ENCODE data around the gene PXMP4. TPM values are rescaled to one million over a fixed set of nuclear protein-coding genes. Genes with fewer than 3 reads are reported as not detected.

Gene PXMP4
- total RNA-seq, 1 donor from 2014 or later = 6.0 TPM

DNA sequence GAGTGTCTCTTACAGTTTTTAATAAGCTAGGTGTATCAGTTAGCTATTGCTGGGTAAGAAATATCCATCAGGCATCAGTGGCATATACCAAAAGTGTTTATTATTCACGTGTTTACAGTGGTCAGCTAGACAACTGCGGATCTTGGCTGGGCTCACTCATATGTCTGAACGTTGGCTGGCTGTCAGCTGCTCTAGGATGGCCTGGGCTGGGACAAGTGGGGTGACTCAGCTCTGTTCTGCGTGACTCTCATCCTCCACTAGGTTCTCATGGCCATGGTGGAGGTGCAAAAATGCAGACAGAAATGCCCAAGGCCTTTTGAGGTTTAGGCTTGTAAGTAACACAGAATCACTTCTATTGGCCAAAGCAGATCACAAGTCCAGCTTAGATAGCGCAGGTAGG is 33.7 kb upstream of the PXMP4 start:
- H3K36me3 Mint-ChIP-seq (ENCODE audit: low read depth, unreplicated experiment) = peaks cover 24% of the 10 kb centered on the region
- no peak overlapping the region for H3K4me3 Mint-ChIP-seq (ENCODE audit: unreplicated experiment)
- TF ChIP-seq, protein P1, sequence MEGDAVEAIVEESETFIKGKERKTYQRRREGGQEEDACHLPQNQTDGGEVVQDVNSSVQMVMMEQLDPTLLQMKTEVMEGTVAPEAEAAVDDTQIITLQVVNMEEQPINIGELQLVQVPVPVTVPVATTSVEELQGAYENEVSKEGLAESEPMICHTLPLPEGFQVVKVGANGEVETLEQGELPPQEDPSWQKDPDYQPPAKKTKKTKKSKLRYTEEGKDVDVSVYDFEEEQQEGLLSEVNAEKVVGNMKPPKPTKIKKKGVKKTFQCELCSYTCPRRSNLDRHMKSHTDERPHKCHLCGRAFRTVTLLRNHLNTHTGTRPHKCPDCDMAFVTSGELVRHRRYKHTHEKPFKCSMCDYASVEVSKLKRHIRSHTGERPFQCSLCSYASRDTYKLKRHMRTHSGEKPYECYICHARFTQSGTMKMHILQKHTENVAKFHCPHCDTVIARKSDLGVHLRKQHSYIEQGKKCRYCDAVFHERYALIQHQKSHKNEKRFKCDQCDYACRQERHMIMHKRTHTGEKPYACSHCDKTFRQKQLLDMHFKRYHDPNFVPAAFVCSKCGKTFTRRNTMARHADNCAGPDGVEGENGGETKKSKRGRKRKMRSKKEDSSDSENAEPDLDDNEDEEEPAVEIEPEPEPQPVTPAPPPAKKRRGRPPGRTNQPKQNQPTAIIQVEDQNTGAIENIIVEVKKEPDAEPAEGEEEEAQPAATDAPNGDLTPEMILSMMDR (IDR thresholded peaks at IDR 0.05; ENCODE audit: unreplicated experiment) = no peak
- no peaks in the 10 kb centered on the region for H3K27me3 Mint-ChIP-seq (ENCODE audit: unreplicated experiment)
- H3K9me3 Mint-ChIP-seq (ENCODE audit: unreplicated experiment) = no peaks in the 10 kb centered on the region
- DNase-seq (ENCODE audit: low spot score) = no peak
- H3K27ac Mint-ChIP-seq (ENCODE audit: unreplicated experiment) = no peak overlapping the region
- no peaks in the 10 kb centered on the region for H3K4me1 Mint-ChIP-seq (ENCODE audit: unreplicated experiment)

DNA sequence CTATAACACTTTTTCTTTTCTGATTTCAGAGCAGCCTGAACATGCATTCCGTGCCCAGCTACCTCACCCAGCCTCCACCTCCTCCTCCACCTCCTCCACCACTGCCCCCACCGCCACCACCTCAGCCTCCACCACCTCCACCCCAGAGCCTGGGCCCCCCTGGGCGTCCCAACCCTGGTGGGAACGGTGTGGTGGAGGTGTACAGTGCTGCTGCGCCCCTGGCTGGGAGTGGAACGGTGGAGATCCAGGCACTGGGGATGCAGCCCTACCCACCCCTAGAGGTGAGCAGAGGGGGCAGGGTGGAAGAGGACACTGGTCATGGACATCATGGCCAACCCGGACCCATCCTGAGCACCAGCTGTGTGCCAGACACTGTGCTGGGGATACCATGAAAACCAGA is 33.0 kb upstream of the PXMP4 start:
- Mint-ChIP-seq H3K27ac (ENCODE audit: unreplicated experiment) (no peak overlapping the region), H3K4me1 (ENCODE audit: unreplicated experiment) (no peaks in the 10 kb centered on the region), H3K9me3 (ENCODE audit: unreplicated experiment) (no peaks in the 10 kb centered on the region), H3K36me3 (ENCODE audit: low read depth, unreplicated experiment) (peaks cover 18% of the 10 kb centered on the region), H3K27me3 (ENCODE audit: unreplicated experiment) (no peaks in the 10 kb centered on the region), H3K4me3 (ENCODE audit: unreplicated experiment) (no peak overlapping the region)
- DNase-seq (ENCODE audit: low spot score) = no peak
- TF ChIP-seq, protein P1 (IDR thresholded peaks at IDR 0.05; ENCODE audit: unreplicated experiment) = no peak

DNA sequence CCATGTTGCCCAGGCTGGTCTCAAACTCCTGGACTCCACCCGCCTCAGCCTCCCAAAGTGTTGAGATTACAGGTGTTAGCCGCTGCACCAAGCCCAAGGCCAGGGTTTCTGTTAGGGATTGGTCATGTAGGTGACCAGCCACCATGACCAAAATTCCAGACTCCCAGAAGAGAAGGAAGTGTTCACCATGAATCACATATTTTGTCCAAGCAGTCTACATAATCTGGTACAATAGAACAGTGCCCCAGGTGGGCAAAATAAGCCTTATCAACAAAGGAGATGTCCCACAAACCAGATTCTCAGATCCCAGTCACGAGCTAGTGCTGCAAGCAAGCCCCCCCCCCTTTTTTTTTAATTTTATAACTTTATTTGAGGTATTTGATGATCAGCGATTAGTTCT is 31.7 kb upstream of the PXMP4 start:
- TF ChIP-seq, protein P1 (IDR thresholded peaks at IDR 0.05; ENCODE audit: unreplicated experiment) = no peak
- DNase-seq (ENCODE audit: low spot score) = no peak
- Mint-ChIP-seq H3K4me1 (ENCODE audit: unreplicated experiment) (no peaks in the 10 kb centered on the region), H3K27me3 (ENCODE audit: unreplicated experiment) (no peaks in the 10 kb centered on the region), H3K9me3 (ENCODE audit: unreplicated experiment) (no peaks in the 10 kb centered on the region), H3K4me3 (ENCODE audit: unreplicated experiment) (no peak overlapping the region), H3K36me3 (ENCODE audit: low read depth, unreplicated experiment) (peaks cover 8% of the 10 kb centered on the region), H3K27ac (ENCODE audit: unreplicated experiment) (no peak overlapping the region)

DNA sequence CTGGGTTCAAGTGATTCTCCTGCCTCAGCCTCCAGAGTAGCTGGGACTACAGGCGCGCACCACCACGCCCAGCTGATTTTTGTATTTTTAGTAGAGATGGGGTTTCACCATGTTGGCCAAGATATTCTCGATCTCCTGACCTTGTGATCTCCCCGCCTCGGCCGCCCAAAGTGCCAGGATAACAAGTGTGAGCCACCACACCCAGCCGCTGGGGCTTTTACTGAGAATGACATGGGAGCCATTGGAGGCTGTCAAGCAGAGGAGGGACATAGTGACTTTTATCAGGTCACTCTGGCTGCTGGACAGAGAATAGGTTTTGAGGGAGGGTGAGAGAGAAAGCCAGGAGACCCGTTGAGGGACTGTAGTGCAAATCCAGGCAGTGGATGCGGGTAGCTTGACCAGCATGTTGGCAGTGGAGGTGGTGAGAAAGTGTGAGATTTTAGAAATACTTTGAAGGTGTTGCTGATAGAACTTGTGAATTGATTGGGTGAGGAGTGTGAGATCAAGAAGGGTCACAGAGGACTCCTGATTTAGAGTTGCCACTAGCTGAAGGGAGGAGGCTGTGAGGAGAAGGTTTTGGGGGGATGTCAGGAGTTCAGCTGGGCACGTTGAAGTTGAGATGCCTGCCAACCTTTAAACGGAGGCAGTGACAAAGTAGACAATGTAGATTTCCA is 26.4 kb upstream of the PXMP4 start:
- Mint-ChIP-seq H3K36me3 (ENCODE audit: low read depth, unreplicated experiment) (no peaks in the 10 kb centered on the region), H3K27ac (ENCODE audit: unreplicated experiment) (no peak overlapping the region), H3K4me1 (ENCODE audit: unreplicated experiment) (no peaks in the 10 kb centered on the region), H3K9me3 (ENCODE audit: unreplicated experiment) (no peaks in the 10 kb centered on the region), H3K4me3 (ENCODE audit: unreplicated experiment) (no peak overlapping the region), H3K27me3 (ENCODE audit: unreplicated experiment) (peaks cover 3% of the 10 kb centered on the region)
- no peak for DNase-seq (ENCODE audit: low spot score)
- TF ChIP-seq, protein P1 (IDR thresholded peaks at IDR 0.05; ENCODE audit: unreplicated experiment) = no peak

DNA sequence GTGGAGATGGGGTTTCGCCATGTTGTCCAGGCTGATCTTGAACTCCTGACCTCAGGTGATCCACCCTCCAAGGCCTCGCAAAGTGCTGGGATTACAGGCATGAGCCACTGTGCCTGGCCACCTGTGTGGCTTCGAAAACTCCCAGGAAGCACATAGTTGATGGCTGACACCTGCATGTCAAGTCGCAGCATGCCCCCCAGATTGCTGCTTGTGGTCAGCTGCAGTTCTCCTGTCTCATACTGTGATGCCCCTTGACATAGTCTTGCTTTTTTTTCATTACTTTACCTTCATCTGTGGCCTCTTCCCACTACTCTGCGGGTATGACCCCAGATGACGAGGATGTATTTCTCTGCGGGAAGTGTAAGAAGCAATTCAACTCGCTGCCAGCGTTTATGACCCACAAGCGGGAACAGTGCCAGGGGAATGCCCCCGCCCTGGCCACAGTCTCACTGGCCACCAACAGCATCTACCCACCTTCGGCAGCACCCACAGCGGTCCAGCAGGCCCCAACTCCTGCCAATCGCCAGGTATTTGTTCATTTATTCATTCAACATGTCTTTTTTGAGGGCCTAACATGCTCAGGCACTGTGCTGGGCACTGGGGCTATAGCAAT is 24.8 kb upstream of the PXMP4 start:
- TF ChIP-seq, protein P1 (IDR thresholded peaks at IDR 0.05; ENCODE audit: unreplicated experiment) = no peak
- no peaks in the 10 kb centered on the region for H3K36me3 Mint-ChIP-seq (ENCODE audit: low read depth, unreplicated experiment)
- H3K9me3 Mint-ChIP-seq (ENCODE audit: unreplicated experiment) = no peaks in the 10 kb centered on the region
- H3K27me3 Mint-ChIP-seq (ENCODE audit: unreplicated experiment) = peaks cover 3% of the 10 kb centered on the region
- H3K27ac Mint-ChIP-seq (ENCODE audit: unreplicated experiment) = no peak overlapping the region
- H3K4me1 Mint-ChIP-seq (ENCODE audit: unreplicated experiment) = no peaks in the 10 kb centered on the region
- no peak overlapping the region for H3K4me3 Mint-ChIP-seq (ENCODE audit: unreplicated experiment)
- no peak for DNase-seq (ENCODE audit: low spot score)
